ENCODE results near the gene SIM2. TPM values are rescaled to one million over a fixed set of nuclear protein-coding genes. Genes with fewer than 3 reads are reported as not detected.

The SIM2 gene
- total and polyA plus RNA-seq, 2 experiments from 2014 or later: 0.31 TPM; not detected in 1

DNA sequence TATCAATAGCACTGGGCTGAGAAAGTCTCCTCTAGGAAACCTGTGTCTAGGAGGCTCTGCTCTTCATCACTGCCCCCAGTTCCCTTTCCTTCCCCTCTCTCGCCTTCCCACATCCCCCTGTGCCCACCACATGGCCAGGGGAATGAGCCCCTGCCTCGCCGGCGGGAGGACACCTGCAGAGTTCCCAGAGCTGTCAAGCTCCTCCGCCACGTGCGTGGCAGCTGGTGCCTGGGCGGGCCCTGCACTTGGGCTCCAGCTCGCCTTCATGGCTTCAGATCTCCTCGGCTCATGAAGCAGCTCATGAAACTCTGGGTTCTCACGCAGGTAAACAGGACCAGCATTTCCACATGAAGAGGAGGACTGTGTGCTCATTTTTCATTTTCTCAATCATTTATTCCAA is 62.8 kb downstream of the SIM2 start:
- no peak for DNase-seq (ENCODE audit: low read depth in 1 of 2, low spot score in 1 of 2)
- no peaks in the 10 kb centered on the region for H3K36me3 ChIP-seq
- H3K27ac ChIP-seq: no peak overlapping the region
- TF ChIP-seq, protein P1, sequence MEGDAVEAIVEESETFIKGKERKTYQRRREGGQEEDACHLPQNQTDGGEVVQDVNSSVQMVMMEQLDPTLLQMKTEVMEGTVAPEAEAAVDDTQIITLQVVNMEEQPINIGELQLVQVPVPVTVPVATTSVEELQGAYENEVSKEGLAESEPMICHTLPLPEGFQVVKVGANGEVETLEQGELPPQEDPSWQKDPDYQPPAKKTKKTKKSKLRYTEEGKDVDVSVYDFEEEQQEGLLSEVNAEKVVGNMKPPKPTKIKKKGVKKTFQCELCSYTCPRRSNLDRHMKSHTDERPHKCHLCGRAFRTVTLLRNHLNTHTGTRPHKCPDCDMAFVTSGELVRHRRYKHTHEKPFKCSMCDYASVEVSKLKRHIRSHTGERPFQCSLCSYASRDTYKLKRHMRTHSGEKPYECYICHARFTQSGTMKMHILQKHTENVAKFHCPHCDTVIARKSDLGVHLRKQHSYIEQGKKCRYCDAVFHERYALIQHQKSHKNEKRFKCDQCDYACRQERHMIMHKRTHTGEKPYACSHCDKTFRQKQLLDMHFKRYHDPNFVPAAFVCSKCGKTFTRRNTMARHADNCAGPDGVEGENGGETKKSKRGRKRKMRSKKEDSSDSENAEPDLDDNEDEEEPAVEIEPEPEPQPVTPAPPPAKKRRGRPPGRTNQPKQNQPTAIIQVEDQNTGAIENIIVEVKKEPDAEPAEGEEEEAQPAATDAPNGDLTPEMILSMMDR (IDR thresholded peaks at IDR 0.05; ENCODE audit: low read depth, low read length): no peak
- H3K4me3 ChIP-seq: no peak overlapping the region
- H3K9me3 ChIP-seq (ENCODE audit: low read depth): no peaks in the 10 kb centered on the region
- peaks cover 3% of the 10 kb centered on the region for H3K4me1 ChIP-seq (ENCODE audit: low read depth)
- H3K27me3 ChIP-seq: no peaks in the 10 kb centered on the region

DNA sequence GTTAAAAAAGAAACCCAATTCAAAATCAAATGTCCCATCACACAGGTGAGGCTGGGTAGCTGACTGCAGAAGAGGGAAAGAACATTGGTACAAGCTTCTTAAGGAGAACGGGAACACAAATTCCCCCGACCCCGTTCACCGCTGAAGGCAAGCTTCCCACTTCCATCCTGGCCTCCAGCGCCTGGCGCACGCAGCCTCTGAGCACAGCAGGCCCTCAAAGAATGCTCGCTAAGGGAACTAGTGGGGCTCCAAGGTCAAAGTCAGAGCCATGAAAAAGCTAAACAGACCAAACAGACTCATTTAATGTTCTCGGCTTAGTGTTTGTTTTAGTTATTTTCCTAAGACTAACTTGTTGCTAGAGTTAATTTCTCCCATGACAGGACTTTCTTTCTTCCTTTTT is 63.7 kb downstream of the SIM2 start:
- H3K9me3 ChIP-seq (ENCODE audit: low read depth): no peaks in the 10 kb centered on the region

DNA sequence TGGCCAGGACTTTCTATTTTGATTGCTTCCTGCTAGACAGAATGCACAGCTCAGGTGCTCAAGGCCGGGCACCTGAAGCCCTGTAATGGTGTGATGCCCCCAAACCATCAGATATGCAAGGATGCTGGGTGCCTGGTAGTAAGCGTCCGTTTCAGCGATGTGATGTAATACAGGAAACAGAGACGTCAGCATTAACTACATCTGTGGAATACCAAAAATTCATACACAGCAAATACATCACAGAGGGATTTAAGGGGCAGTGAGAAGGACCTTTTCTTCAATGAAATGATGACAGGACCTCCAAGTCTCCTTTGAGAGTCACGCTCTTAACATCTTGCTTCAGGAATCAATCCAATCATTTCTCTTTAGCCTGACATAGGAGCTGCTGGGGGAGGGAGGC is 64.4 kb downstream of the SIM2 start:
- Histone ChIP-seq H3K4me3 (no peak overlapping the region), H3K27me3 (no peaks in the 10 kb centered on the region), H3K9me3 (ENCODE audit: low read depth) (no peaks in the 10 kb centered on the region), H3K27ac (no peak overlapping the region), H3K4me1 (ENCODE audit: low read depth) (peaks cover 3% of the 10 kb centered on the region), H3K36me3 (no peaks in the 10 kb centered on the region)
- TF ChIP-seq, protein P1 (IDR thresholded peaks at IDR 0.05; ENCODE audit: low read depth, low read length): no peak
- DNase-seq (ENCODE audit: low read depth in 1 of 2, low spot score in 1 of 2): no peak

More for the DNA sequence above, 63.7 kb downstream of the SIM2 start:
- no peak overlapping the region for H3K27ac ChIP-seq
- no peak overlapping the region for H3K4me3 ChIP-seq
- DNase-seq (ENCODE audit: low read depth in 1 of 2, low spot score in 1 of 2): no peak
- TF ChIP-seq, protein P1 (IDR thresholded peaks at IDR 0.05; ENCODE audit: low read depth, low read length): no peak
- no peaks in the 10 kb centered on the region for H3K27me3 ChIP-seq
- peaks cover 3% of the 10 kb centered on the region for H3K4me1 ChIP-seq (ENCODE audit: low read depth)
- no peaks in the 10 kb centered on the region for H3K36me3 ChIP-seq

DNA sequence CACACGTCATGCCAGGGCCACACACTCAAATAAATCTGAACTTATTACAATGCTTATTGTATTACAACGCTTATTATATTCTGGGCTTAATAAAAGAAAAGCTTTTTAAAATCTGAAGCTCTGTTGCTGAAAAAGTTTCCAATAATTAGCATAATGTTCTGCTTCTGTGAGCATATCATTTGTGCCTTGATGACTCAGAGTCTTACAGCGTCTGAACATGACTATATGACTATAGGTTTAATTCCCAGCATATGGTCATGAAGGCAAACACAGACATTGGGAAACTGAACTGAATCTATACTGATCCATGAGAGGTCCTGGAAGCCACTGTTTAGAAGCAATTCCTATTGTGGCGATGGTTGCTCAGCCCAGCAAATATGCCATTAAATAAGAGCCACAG is 66.3 kb downstream of the SIM2 start:
- H3K36me3 ChIP-seq: no peaks in the 10 kb centered on the region
- no peak for DNase-seq (ENCODE audit: low read depth in 1 of 2, low spot score in 1 of 2)
- H3K27ac ChIP-seq: no peak overlapping the region
- no peaks in the 10 kb centered on the region for H3K27me3 ChIP-seq
- H3K9me3 ChIP-seq (ENCODE audit: low read depth): no peaks in the 10 kb centered on the region
- no peaks in the 10 kb centered on the region for H3K4me1 ChIP-seq (ENCODE audit: low read depth)
- TF ChIP-seq, protein P1 (IDR thresholded peaks at IDR 0.05; ENCODE audit: low read depth, low read length): no peak
- no peak overlapping the region for H3K4me3 ChIP-seq

DNA sequence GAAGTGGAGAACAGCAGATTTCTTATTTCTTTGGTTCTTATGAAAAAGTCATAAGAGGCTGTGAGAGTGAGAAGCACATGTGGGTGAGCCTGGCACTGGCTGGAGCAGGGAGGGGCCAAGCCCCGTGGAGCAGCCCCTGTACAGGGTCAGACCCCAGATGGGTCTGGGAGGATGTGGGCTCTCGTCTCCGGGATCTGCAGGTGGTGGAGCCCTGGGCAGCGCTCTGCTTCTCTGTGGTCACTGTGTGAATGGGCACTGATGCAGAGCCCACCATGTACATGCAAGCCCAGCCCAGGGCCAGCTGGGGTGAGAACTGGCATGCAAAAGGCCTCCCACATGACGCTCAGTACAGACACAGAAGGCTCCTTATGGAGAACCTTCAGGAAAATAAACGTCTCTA is 67.6 kb downstream of the SIM2 start:
- H3K4me1 ChIP-seq (ENCODE audit: low read depth): no peaks in the 10 kb centered on the region
- H3K9me3 ChIP-seq (ENCODE audit: low read depth): no peaks in the 10 kb centered on the region
- TF ChIP-seq, protein P1 (IDR thresholded peaks at IDR 0.05; ENCODE audit: low read depth, low read length): no peak
- no peak for DNase-seq (ENCODE audit: low read depth in 1 of 2, low spot score in 1 of 2)
- no peaks in the 10 kb centered on the region for H3K36me3 ChIP-seq
- H3K27me3 ChIP-seq: no peaks in the 10 kb centered on the region
- H3K4me3 ChIP-seq: no peak overlapping the region
- no peak overlapping the region for H3K27ac ChIP-seq

DNA sequence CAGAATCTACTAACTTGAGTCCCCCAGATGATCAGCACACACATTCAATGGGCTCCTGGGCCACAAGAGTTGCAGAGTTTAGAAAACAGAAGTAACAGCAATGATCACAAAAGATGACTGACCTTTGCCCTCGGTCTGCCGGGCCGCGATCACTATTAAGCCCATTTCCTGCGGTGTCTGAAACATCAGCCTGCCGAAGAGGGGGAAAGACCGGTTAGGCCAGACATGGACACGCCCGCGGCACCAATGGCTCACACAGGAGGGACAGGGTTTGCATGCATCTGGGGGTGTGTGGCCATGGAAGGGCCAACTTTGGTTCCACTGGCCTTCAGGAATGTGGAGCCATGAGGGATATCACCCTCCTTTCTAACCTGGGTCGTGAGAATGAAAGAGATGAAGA is 68.2 kb downstream of the SIM2 start:
- DNase-seq (ENCODE audit: low read depth in 1 of 2, low spot score in 1 of 2): no peak
- Histone ChIP-seq H3K27me3 (no peaks in the 10 kb centered on the region), H3K9me3 (ENCODE audit: low read depth) (no peaks in the 10 kb centered on the region), H3K36me3 (no peaks in the 10 kb centered on the region), H3K27ac (no peak overlapping the region), H3K4me3 (no peak overlapping the region), H3K4me1 (ENCODE audit: low read depth) (no peaks in the 10 kb centered on the region)
- TF ChIP-seq, protein P1 (IDR thresholded peaks at IDR 0.05; ENCODE audit: low read depth, low read length): no peak

Data from cardiac muscle cell (in vitro differentiated cells and primary cell).